Activated T-helper 1 cell treated with anti-CD3 and anti-CD28 coated beads, Interleukin-2, amount 50 U/mL, for 16 hours (primary cell): ENCODE results near the gene GALNT6.

Experiments used
- DNase-seq, 2 donors: peaks; one replicate each; pipeline ENCODE4 v3.0.0-alpha.2; 2020; ENCODE audit warnings: low read depth in 1 of 2, low spot score in 1 of 2

The GALNT6 gene, protein sequence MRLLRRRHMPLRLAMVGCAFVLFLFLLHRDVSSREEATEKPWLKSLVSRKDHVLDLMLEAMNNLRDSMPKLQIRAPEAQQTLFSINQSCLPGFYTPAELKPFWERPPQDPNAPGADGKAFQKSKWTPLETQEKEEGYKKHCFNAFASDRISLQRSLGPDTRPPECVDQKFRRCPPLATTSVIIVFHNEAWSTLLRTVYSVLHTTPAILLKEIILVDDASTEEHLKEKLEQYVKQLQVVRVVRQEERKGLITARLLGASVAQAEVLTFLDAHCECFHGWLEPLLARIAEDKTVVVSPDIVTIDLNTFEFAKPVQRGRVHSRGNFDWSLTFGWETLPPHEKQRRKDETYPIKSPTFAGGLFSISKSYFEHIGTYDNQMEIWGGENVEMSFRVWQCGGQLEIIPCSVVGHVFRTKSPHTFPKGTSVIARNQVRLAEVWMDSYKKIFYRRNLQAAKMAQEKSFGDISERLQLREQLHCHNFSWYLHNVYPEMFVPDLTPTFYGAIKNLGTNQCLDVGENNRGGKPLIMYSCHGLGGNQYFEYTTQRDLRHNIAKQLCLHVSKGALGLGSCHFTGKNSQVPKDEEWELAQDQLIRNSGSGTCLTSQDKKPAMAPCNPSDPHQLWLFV

DNA sequence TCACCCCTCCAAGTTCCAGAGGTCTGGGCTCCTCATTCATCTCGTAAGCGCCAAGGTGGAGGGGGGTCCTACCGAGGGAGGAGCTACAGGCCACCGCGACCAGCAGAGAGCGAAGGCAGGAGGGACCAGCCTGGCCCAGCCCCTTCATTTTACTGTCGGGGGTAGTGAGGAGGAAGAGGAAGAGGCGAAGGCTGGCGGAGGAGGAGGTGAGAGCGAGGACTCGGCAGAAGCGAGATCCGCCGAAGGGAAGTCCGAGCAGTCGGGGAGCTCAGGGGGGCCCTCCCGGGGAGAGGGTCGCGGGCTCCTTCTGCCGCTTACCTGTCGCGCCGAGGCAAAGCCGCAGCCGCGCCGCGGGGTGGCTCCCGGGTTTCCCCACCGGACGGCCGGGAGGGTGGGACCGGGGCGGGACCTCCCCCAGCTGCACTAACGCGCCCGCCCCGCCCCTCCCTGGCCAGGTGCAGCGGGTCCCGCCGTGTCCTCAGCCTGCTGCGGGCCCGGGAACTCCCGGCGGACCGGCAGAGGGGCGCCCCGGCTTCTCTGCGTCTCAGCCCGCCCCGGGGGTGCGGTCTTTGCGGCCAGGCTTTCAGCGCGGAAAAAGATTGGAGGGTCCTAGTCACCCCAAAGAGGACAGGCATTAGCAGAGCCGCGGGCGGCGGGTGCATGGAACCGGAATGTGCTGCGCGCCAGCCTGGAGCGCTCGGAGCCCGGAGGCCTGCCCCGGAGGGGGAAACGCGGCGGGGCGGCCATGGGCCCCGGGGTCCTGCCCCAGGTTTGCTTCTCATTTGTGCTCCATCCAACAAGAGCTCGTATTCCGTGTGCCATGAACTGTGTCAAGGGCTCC, at the start of gene GALNT6:
GALNT6 (minus strand) TSS at position 124 of the 841 bp plus-strand sequence. CDS start 11,625 bp downstream, outside the sequence.
- DNase-seq: peak; percentile 38 to 67

DNA sequence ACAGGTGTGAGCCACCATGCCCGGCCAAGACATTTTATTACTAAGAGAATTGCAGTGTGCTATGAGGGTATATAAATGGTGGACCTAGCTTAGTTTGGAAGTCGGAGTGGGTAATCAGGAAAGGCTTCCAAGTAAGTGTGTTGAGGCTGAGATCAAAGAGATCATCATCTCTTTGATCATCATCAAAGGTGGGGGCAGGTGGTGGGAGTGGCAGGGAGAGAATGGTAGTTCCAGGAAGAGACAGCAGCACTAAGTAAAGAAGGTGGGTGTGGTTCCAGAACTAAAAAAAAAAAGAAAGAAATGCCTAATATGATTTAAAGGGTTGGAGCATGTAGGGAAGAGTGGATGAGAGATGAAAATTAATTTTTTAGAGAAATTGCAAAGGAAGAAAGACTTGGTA, 48.1 kb upstream of the GALNT6 start:
- DNase-seq: no peak

DNA sequence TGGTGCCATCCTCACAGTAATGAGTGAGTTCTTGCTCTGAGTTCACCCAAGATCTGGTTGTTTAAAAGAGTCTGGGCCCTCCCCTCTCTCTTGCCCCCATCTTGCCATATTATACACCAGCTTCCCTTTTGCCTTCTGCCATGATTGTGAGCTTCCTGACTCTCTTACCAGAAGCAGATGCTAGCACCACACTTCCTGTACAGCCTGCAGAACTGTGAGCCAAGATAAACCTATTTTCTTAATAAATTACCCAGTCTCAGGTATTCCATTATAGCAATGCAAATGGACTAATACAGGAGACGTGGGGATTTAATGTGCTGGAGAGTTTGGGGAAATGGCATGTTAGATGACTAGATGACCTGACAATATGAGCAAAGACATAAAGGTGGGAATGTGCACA, 46.2 kb upstream of the GALNT6 start:
- no peak for DNase-seq

DNA sequence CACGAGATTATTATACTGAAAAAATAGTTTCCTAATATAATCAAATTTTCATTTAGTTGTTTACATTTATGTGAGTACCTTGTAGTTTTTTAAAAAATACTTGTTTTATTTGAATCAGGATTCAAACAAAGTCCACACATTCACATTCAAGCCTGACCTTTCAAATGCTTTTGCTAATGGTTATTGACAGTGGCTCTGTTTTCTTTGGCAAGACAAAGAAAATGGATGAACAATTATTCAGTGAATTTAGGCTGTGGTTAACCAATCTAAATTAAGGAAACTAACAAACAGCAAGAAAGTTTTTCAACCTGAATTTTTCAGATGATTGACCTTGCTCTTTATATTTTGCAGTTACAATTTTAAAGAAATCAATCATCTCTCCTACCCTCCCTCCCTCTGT, 43.1 kb upstream of the GALNT6 start:
- no peak for DNase-seq

DNA sequence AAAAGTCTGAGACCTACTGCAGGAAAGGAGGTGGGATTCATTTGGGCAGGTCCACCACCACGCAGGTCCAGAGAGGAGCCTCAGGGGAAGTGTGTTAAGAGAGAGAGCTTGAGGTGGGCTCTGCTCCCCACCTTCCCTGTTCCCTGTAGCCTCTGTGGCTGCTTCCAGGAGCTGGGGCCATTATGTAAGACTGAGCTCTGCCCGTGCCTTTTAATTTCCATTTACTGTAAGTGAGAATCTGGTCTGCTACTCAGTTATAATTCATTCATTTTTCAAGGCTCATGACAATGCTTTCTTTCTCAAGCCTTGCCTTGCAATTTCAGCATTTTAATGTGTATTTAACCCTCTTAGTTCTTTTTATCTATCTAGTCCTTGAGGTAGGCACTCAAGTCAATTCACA, 41.7 kb upstream of the GALNT6 start:
- DNase-seq: no peak

DNA sequence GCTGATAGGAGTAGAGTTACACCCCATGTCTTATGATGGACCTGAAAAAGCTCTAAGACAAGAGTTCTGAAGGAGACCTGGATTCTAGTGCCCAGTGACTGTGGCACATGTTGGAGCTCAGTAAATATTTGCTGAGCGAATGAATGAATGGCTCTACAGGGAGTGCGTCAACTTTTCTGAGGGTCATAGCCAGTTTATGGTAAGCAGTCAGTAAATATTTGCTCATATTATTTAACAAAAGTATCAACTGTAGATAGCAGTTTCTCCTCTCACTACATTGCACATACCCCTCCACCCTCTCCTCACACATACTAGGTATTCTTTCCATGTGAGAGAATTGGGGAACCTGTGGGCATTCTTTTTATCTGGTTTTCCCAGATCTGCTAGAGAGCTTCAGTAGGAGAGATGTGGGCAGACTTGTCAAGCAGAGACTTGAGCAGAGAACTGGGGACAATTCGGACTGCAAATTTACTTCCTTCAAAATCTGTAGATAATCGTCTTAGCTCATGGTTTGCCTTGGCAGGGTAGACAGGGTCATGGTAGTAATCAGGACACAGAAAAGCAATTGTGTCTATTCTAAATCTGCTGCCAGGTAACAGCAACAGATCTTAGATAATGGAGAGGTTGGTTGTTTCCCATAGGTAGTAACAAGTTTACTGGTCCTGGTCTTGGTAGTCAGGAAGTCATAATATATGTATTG, 39.1 kb upstream of the GALNT6 start:
- no peak for DNase-seq

DNA sequence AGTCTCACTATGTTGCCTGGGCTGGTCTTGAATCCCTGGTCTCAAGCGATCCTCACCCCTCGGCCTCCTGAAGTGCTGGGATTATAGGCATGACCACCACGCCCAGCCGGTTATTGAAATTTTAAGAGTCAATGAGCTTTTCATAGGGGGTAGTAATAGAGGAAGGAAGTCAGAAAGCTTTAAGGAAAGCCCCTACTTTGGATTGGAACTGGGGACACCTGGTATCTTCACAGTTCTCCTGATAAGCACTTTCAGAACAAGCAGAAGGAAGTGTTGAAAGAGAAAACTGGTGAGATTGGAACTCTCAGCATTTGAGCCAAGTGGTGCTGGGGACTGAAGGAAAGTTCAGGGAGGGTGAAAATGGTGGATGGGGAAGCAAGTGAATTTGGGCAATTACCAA, 38.5 kb upstream of the GALNT6 start:
- no peak for DNase-seq

DNA sequence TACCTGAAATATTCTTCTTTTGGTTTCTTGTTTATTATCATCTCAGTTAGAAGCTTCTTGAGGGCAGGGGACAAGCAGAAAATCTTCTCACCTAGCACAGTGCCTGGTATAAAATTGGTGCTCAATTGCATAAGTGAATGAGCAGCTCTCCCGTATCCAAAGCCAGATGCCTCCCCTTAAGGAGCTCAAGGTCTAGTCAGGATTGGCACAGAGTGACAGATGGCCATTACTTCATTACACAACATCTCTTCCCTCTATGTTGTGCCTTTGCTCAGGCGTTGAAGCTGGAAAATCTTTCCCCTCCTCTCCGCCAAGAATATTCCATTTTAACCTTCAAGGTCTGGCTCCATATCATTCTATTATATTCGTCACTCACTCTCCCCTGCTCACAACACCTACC, 37.0 kb upstream of the GALNT6 start:
- DNase-seq: no peak

DNA sequence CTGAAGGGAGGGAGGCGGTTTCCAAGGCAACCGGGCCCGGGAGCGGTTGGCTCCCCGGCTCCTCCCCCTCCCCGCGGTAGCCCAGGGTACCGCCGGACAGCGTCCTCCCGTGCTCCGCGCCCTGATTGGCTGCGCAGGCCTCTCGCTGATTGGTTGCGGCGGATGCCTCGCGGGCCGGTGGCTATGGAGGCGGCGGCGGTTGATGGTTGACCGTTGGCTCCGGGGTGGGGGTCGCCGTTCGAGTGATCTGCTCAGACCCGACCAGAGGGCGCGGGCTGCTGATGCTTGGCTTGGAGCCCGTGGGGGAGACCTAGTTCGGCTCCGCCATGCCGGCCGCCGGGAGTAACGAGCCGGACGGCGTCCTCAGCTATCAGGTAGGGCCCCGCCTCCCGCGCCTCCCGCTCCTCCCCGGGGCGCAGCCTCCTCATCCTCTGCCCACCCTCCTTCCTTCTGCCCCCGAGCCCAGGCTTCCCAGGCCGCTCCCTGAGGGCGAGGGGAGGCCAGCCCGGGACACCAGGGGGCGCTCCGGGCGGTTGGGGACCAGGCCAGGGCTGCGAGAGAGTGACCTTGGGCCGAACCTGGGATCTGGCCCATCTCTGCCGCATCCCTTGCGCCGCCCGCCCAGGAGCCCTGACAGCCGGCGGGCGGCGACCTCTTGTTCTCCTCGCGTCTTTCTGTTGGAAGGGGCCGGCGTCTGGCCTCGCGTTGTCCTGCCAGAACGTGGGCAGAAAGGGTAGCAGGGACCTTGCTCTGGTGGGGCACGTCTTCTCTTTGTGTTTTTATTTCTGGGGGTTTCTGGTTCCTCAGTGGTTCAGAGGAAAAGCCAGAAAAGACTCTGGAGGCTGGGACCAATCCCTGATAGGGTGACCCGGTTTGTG, 33.7 kb upstream of the GALNT6 start, which contains the start of gene SLC4A8:
SLC4A8 (plus strand) TSS at position 170 of the 878 bp plus-strand sequence; CDS start at position 327, 157 bp downstream.
- DNase-seq: peak; percentile 28 to 58

DNA sequence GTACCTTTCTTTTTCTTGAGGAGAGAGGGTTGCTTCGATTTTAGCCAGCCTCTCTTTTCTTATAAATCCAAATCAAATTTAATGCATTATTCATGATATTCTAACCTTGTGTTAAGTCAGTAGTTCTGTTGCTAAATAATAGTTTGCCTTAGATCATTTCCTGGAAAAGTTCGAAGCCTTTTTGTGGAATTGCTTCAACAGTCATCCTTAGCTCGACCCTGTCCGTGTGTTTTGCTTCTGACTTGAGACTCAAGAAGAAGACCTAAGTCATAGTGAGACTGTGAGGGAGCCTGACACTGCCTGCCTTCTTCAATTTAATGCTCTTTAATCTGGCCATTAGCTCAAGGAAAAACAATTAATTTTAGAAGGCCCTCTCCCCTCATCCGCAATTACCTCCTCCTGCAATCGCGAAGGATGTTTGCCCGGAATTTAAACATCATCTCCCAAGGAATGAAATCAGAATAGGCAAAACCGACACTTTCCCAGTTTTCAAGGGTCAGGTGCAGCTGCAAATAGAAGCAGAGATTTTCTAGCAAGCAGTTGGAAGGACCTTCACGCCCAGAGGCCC, 33.0 kb upstream of the GALNT6 start:
- DNase-seq: no peak

DNA sequence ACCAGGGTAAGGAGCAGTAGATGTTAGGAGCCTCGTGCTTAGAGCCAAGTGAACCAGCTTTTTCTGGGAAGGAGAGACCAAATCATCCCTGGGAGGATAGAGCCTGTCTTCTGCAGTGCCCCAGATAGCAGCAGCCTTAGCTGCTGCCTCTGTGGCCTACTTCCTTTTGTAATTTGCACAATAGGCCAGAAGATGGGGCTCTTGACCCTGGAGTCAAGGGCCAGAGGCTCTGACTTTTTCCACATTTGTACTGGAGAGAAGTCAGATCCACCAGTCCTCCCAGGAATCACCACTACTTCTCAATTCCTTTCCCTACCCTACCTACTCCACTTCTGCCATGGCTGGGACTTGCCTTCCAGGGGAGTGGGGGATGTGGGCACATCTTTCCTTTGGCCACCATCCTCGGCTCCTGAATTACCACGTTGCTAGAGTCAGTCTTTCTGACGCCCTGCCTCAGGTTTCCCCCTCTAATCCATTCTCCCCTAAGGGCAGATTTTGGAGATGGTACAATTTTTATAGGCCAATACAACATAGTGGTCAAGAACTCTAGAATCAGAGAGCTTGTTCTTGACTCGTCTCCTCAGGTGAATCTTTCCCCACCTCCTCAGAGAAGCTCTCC, 30.2 kb upstream of the GALNT6 start:
- no peak for DNase-seq

DNA sequence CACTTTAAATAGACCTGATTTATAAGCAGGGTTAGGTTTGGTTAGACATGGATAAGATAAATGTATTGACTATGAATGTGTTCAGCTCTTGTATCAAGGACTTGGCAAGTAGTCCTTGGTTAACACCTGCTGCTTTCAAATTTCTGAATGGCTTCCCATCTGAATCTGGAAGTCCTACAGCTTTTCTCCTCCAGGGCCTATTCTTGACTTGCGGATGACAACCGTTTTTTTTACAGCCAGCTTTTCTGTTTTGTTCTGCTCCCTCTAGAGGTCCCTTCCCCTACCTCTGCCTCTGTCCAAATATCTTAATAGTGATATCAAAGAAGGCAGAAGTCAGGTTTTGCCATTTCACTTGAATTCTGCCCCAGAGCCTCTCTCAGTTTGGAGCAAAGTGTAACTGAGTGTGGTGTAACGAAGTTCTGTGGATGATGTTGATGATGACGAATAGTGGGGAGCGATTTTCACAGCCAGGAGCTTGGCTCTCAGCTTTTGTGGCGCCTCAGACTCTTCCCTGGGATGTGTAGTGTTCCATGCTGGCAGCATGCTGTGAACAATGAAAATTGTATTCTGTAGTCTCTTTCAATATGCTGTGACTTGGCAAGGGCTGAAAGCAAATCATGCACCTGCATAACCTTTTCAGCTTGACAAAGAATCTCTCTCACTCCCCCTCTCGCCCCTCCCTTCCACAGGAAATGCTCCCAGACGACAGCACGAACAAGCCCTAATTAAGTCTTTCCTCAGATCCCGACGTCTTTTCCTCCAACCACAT, 28.4 kb upstream of the GALNT6 start:
- no peak for DNase-seq

DNA sequence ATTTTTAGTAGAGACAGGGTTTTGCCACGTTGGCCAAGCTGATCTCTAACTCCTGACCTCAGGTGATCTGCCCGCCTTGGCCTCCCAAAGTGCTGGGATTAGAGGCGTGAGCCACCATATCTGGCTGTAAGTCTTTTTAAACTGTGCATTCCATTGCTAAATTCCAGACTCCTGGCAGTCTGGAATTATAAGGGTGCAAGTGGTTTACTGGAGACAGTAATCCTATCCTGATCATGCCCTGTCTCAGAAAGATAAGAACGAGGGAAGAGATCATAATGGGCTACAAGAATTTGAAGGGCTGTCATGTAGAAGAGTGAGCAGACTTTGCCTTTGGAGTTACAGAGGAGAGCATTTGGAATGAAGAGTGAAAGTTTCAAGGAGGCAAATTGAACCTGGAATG, 26.6 kb upstream of the GALNT6 start:
- no peak for DNase-seq

DNA sequence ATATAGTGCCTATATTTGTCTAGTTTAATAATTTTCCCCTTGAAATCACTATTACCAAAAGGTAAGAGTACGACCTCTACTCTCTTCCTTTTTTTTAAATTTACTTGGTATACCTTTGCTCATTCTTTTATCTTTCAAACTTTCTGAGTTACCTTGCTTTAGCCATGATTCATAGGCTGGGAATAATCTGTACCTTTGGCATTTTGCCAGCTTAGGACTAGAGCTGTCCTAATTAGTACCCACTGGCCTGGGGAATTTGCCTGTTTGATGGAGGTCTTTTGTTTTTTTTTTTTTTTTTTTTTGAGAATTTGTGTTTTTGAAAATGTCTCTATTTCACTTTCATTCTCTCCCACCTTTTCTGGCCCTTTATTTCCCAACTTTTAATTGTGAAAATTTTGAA, 24.7 kb upstream of the GALNT6 start:
- no peak for DNase-seq

DNA sequence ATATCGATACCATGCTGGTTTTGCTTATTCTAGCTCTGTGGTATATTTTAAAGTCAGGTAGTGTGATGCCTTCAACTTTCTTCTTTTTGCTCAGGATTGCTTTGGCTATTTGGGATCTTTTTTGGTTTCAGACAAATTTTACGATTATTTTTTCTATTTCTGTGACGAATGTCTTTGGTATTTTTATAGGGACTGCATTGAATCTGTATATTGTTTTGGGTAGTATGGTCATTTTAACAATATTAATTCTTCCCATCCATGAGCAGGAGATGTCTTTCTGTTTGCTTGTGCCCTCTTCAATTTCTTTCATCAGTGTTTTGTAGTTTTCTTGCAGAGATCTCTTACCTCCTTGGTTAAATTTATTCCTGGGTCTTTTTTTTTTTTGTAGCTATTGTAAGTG, 22.6 kb upstream of the GALNT6 start:
- DNase-seq: no peak

DNA sequence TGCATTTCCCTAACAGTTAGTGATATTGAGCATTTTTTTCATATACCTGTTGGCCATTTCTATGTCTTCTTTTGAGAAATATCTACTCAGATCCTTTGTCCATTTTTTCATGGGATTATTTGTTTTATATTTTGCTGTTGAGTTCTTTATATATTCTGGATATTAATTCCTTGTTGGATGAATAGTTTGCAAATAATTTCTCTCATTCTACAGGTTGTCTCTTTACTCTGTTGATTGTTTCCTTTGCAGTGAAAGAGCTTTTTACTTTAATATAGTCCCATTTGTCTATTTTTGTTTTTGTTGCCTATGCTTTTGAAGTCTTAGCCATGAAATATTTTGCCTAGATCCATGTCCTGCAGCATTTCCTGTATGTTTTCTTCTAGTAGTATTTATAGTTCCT, 21.9 kb upstream of the GALNT6 start:
- DNase-seq: no peak

DNA sequence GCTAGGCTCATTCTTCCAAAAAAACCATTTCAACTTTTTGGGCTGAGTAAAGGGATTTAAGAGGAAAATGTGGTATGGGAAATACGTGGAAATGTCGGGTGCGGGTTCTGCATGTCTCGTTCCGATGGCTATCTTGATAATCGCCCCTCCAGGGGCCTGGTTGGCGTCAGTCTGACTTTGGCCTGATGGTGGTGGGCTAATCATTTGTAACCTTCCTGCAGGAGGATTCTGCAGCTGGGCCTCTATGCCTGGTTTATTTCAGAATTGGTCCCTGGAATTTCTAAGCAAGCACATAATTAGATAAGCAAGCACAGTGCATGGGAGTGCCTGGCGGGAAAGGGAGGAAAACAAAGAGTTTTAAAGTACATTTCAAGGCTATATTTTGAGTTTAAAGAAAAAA, 18.6 kb upstream of the GALNT6 start:
- no peak for DNase-seq

DNA sequence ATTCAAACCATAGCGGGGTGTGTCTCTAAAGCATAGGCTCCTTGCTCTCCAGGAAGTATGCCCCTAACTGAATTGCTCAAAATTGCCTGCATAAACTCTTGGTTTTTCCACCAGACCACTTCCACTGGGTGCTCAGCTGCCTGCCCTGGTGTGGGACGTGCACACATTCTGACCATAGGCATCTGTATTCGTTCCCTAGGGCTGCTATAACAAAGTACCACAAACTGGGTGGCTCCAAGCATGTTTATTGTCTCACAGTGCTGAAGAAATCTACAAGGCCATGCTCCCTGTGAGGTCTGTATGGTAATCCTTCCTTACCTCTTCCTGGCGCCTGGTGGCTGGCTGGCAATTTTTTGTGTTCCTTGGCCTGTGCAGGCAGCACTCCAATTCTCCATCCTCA, 16.4 kb upstream of the GALNT6 start:
- no peak for DNase-seq

DNA sequence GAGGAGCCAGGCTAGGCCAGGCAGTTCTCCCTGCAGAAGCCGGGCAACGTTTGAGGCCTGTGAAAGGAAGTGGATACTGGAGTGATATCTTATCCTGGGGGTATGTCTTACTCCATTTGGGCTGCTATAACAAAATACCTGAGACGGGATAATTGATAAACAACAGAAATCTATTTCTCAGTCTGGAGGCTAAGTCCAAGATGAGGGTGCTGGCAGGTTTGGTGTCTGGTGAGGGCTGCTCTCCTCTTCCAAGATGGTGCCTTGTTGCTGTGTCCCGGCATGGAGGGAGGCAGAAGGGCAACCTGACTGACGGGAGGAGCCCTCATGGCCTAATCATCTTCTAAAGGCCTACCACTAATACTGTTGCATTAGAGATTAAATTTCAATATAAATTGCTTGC, 15.7 kb upstream of the GALNT6 start:
- DNase-seq: no peak
